CD4-positive, alpha-beta T cell treated with Interleukin-12 subunit alpha and Interleukin-12 subunit beta, for 1 hour (primary cell): ENCODE measurements around the gene RCBTB2.

ENCODE experiments used
- DNase-seq: peaks from one replicate; pipeline ENCODE4 v3.0.0-alpha.2; 2020

The RCBTB2 gene

DNA sequence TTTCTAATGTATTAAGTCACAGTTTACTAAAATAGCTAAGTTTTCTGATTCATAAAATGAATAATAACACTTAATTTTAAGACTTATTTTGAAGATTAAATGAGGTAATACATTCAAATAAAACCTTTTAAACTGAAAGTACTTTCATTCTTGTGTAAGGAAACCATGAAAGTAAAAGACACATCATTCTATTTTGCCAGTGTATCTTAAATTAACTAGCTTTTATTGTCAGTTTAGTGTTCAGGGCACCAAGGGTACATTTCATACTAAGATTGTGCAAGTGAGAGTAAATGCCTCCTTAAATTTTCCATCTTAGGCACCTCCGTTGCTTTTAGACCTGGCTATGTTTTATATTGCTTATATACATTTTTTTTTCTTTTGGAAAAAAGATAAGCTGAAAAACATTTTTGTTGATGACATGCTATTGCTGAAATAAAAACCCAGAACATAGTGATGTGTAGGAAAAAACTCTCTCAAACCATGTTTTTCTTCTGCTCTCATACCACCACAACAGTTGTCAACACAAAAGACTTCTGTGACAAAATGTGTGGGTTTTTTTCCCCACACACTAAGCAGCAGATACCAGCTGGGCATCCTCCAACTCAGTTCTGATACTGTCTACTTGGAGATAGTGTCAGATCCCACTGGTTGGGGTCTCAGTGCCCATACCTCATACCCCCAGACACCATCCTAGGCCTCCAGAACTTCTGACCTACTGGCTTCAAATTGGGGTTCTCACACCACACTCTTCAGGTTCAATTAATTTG, 89.3 kb downstream of the RCBTB2 start:
- peak; percentile 23 for DNase-seq
